HepG2 (cell line): ENCODE data around the gene ERP44. TPM values are rescaled to one million over a fixed set of nuclear protein-coding genes. Genes with fewer than 3 reads are reported as not detected.
A peak's percentile ranks its signal among the peaks of the same experiment; 100 is the strongest.

Experiments
- BRD4 ChIP-seq: sonication (generic); formaldehyde crosslinking; IDR thresholded peaks from 2 replicates; pipeline ENCODE4 v1.4.0; 2020; ENCODE audit warnings: missing genetic modification reagents
- CAMTA2 ChIP-seq: sonication (generic); formaldehyde crosslinking; IDR thresholded peaks from 2 replicates; pipeline ENCODE4 v1.4.0; 2020; ENCODE audit warnings: mild to moderate bottlenecking, missing genetic modification reagents, borderline replicate concordance
- HDAC2 ChIP-seq: sonication (generic); formaldehyde crosslinking; IDR thresholded peaks from 2 replicates; pipeline ENCODE4 v1.4.0; 2020; ENCODE audit warnings: missing genetic modification reagents
- MZF1 ChIP-seq: sonication (generic); formaldehyde crosslinking; IDR thresholded peaks from 2 replicates; pipeline ENCODE4 v1.8.1; 2023; ENCODE audit warnings: mild to moderate bottlenecking, missing genetic modification reagents, borderline replicate concordance
- SNRNP70 ChIP-seq: fragments of 200-400 bp; formaldehyde crosslinking; IDR thresholded peaks from 2 replicates; pipeline ENCODE4 v1.6.1; 2017; ENCODE audit warnings: mild to moderate bottlenecking, low read depth, low read length, moderate library complexity
- TGIF2 ChIP-seq: IDR thresholded peaks from 2 replicates; pipeline ENCODE4 v1.6.1; 2016; ENCODE audit warnings: control low read depth, missing compliant biosample characterization
- polyA plus RNA-seq, 8 experiments: library from polyadenylated mRNA; depleted of rRNA in 3 of 8; stranded (reverse) in 7 of 8; unstranded in 1 of 8; fragments of >200 nt; fragmentation: Illumina TruSeq in 4 of 8; extraction: Trizol in 4 of 8; gene quantifications; 2 replicates each; pipeline versions ENCODE4 v1.2.1 to v1.2.3, GENCODE V29; 2011 to 2016; ENCODE audit warnings: low read depth in 4 of 8, missing spikeins in 1 of 8, mixed read lengths in 1 of 8; ENCODE audit not compliant: insufficient read depth in 1 of 8
- total RNA-seq, 5 experiments: library from RNA; depleted of rRNA; stranded (reverse); fragments of >200 nt; fragmentation: Illumina TruSeq; extraction: Trizol; gene quantifications; 2 replicates each; pipeline ENCODE4 v1.2.3, GENCODE V29; 2016; ENCODE audit warnings: low read depth in 1 of 5
- TF ChIP-seq, protein P1 (sequence below), 2 experiments: fragments of 450-650 bp in 1 of 2; sonication (generic) in 1 of 2; formaldehyde crosslinking in 1 of 2; IDR thresholded peaks; 2 replicates each; pipeline versions ENCODE4 v1.6.1 to v1.8.0; 2016 to 2022; ENCODE audit warnings: antibody characterized with exemption in 1 of 2, mild to moderate bottlenecking in 1 of 2, missing genetic modification reagents in 1 of 2
- TF ChIP-seq, protein P2 (sequence below): IDR thresholded peaks from 2 replicates; pipeline ENCODE4 v1.6.1; 2016; ENCODE audit warnings: missing compliant biosample characterization, missing genetic modification reagents, borderline replicate concordance
- TF ChIP-seq, protein P3 (sequence below): sonication (generic); formaldehyde crosslinking; conservative IDR thresholded peaks from 2 replicates; pipeline ENCODE4 v1.8.0; 2022; ENCODE audit warnings: missing genetic modification reagents
- TF ChIP-seq, protein P4 (sequence below): sonication (generic); formaldehyde crosslinking; IDR thresholded peaks from 2 replicates; pipeline ENCODE4 v1.8.0; 2022; ENCODE audit warnings: mild to moderate bottlenecking, missing genetic modification reagents, moderate library complexity
- TF ChIP-seq, protein P5 (sequence below): sonication (generic); formaldehyde crosslinking; IDR thresholded peaks from 2 replicates; pipeline ENCODE4 v1.4.0; 2020; ENCODE audit warnings: missing genetic modification reagents

The ERP44 gene
- total and polyA plus RNA-seq, 2 of the 13 experiments (the other 11 are each of a cell fraction or from before 2014, with no cell fraction given) = 8.9 to 13.8 TPM

GRCh38 chr9:100098046-100098886 lies 534 bp downstream of the ERP44 start (continued):
- TF ChIP-seq, protein P1, sequence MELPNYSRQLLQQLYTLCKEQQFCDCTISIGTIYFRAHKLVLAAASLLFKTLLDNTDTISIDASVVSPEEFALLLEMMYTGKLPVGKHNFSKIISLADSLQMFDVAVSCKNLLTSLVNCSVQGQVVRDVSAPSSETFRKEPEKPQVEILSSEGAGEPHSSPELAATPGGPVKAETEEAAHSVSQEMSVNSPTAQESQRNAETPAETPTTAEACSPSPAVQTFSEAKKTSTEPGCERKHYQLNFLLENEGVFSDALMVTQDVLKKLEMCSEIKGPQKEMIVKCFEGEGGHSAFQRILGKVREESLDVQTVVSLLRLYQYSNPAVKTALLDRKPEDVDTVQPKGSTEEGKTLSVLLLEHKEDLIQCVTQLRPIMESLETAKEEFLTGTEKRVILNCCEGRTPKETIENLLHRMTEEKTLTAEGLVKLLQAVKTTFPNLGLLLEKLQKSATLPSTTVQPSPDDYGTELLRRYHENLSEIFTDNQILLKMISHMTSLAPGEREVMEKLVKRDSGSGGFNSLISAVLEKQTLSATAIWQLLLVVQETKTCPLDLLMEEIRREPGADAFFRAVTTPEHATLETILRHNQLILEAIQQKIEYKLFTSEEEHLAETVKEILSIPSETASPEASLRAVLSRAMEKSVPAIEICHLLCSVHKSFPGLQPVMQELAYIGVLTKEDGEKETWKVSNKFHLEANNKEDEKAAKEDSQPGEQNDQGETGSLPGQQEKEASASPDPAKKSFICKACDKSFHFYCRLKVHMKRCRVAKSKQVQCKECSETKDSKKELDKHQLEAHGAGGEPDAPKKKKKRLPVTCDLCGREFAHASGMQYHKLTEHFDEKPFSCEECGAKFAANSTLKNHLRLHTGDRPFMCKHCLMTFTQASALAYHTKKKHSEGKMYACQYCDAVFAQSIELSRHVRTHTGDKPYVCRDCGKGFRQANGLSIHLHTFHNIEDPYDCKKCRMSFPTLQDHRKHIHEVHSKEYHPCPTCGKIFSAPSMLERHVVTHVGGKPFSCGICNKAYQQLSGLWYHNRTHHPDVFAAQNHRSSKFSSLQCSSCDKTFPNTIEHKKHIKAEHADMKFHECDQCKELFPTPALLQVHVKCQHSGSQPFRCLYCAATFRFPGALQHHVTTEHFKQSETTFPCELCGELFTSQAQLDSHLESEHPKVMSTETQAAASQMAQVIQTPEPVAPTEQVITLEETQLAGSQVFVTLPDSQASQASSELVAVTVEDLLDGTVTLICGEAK (IDR thresholded peaks at IDR 0.05) = no peak
- TF ChIP-seq, protein P1 (CRISPR knock-in tag; IDR thresholded peaks at IDR 0.05) = no peak
- TF ChIP-seq, protein P2, sequence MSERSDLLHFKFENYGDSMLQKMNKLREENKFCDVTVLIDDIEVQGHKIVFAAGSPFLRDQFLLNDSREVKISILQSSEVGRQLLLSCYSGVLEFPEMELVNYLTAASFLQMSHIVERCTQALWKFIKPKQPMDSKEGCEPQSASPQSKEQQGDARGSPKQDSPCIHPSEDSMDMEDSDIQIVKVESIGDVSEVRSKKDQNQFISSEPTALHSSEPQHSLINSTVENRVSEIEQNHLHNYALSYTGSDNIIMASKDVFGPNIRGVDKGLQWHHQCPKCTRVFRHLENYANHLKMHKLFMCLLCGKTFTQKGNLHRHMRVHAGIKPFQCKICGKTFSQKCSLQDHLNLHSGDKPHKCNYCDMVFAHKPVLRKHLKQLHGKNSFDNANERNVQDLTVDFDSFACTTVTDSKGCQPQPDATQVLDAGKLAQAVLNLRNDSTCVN (CRISPR knock-in tag) = no peak
- TF ChIP-seq CAMTA2 (CRISPR knock-in tag) (no peak), HDAC2 (CRISPR knock-in tag) (no peak), SNRNP70 (no peak), TGIF2 (CRISPR knock-in tag) (no peak), BRD4 (no peak), MZF1 (no peak)
- TF ChIP-seq, protein P3, sequence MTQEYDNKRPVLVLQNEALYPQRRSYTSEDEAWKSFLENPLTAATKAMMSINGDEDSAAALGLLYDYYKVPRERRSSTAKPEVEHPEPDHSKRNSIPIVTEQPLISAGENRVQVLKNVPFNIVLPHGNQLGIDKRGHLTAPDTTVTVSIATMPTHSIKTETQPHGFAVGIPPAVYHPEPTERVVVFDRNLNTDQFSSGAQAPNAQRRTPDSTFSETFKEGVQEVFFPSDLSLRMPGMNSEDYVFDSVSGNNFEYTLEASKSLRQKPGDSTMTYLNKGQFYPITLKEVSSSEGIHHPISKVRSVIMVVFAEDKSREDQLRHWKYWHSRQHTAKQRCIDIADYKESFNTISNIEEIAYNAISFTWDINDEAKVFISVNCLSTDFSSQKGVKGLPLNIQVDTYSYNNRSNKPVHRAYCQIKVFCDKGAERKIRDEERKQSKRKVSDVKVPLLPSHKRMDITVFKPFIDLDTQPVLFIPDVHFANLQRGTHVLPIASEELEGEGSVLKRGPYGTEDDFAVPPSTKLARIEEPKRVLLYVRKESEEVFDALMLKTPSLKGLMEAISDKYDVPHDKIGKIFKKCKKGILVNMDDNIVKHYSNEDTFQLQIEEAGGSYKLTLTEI (CRISPR knock-in tag) = no peak
- TF ChIP-seq, protein P4, sequence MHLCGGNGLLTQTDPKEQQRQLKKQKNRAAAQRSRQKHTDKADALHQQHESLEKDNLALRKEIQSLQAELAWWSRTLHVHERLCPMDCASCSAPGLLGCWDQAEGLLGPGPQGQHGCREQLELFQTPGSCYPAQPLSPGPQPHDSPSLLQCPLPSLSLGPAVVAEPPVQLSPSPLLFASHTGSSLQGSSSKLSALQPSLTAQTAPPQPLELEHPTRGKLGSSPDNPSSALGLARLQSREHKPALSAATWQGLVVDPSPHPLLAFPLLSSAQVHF (CRISPR knock-in tag) = no peak
- TF ChIP-seq, protein P5, sequence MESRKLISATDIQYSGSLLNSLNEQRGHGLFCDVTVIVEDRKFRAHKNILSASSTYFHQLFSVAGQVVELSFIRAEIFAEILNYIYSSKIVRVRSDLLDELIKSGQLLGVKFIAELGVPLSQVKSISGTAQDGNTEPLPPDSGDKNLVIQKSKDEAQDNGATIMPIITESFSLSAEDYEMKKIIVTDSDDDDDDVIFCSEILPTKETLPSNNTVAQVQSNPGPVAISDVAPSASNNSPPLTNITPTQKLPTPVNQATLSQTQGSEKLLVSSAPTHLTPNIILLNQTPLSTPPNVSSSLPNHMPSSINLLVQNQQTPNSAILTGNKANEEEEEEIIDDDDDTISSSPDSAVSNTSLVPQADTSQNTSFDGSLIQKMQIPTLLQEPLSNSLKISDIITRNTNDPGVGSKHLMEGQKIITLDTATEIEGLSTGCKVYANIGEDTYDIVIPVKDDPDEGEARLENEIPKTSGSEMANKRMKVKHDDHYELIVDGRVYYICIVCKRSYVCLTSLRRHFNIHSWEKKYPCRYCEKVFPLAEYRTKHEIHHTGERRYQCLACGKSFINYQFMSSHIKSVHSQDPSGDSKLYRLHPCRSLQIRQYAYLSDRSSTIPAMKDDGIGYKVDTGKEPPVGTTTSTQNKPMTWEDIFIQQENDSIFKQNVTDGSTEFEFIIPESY (CRISPR knock-in tag) = 0 out of 2 replicates have a peak, but pooled peaks have one; percentile 4
